Epithelial cell of proximal tubule (primary cell): ENCODE data around the gene PROSER3. TPM values are rescaled to one million over a fixed set of nuclear protein-coding genes. Genes with fewer than 3 reads are reported as not detected.

Experiments
- DNase-seq: peaks from one replicate; pipeline ENCODE4 v3.0.0-alpha.2; 2011; ENCODE audit warnings: low read depth
- H3K4me3 ChIP-seq: 2 replicates; pipeline ENCODE4 v1.5.1; 2011; ENCODE audit warnings: low read depth, mild to moderate bottlenecking, low read length
- total RNA-seq: library from RNA; depleted of rRNA; stranded (reverse); fragments of >200 nt; gene quantifications from 2 replicates; pipeline ENCODE4 v1.2.3, GENCODE V29; 2015
- TF ChIP-seq, protein P1 (sequence below): conservative IDR thresholded peaks from 2 replicates; pipeline ENCODE4 v1.5.1; 2012; ENCODE audit warnings: low read depth, mild to moderate bottlenecking, low read length

Gene PROSER3
- total RNA-seq, 1 donor from 2014 or later, result 14.7 TPM

DNA sequence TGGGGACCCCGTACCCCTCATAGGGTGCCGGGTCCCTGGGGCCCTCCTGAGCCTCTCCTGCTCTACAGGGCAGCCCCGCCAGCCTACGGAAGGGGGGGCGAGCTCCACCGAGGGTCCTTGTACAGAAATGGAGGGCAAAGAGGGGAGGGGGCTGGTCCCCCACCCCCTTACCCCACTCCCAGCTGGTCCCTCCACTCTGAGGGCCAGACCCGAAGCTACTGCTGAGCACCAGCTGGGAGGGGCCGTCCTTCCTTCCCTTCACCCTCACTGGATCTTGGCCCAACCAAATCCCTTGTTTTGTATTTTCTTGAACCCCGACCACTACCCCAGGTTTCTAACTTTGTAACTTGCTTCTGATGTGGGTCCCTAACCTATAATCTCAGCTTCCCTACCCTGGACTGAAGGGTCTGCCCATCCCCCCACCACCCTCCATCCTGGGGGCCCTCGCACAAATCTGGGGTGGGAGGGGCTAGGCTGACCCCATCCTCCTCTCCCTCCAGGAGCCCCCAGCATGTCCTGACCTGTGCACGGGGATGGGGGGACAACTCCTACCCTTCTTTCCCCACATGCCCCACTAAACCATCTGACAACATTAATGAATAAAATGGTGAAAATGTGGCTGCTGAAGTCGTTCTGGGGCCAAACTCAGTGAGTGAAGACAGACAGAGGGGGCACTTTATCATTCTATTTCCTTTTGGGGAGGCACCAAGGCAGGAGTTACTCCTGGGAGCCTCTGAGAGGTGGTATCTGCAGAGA is 30.4 kb downstream of the PROSER3 start:
- TF ChIP-seq, protein P1, sequence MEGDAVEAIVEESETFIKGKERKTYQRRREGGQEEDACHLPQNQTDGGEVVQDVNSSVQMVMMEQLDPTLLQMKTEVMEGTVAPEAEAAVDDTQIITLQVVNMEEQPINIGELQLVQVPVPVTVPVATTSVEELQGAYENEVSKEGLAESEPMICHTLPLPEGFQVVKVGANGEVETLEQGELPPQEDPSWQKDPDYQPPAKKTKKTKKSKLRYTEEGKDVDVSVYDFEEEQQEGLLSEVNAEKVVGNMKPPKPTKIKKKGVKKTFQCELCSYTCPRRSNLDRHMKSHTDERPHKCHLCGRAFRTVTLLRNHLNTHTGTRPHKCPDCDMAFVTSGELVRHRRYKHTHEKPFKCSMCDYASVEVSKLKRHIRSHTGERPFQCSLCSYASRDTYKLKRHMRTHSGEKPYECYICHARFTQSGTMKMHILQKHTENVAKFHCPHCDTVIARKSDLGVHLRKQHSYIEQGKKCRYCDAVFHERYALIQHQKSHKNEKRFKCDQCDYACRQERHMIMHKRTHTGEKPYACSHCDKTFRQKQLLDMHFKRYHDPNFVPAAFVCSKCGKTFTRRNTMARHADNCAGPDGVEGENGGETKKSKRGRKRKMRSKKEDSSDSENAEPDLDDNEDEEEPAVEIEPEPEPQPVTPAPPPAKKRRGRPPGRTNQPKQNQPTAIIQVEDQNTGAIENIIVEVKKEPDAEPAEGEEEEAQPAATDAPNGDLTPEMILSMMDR, result no peak
- DNase-seq, result no peak
- no peak overlapping the region for H3K4me3 ChIP-seq

- DNase-seq, result no peak
- TF ChIP-seq, protein P1, result no peak
- H3K4me3 ChIP-seq, result no peak overlapping the region
Measured at GRCh38 chr19:35789195-35789977, 31.4 kb downstream of the PROSER3 start.

DNA sequence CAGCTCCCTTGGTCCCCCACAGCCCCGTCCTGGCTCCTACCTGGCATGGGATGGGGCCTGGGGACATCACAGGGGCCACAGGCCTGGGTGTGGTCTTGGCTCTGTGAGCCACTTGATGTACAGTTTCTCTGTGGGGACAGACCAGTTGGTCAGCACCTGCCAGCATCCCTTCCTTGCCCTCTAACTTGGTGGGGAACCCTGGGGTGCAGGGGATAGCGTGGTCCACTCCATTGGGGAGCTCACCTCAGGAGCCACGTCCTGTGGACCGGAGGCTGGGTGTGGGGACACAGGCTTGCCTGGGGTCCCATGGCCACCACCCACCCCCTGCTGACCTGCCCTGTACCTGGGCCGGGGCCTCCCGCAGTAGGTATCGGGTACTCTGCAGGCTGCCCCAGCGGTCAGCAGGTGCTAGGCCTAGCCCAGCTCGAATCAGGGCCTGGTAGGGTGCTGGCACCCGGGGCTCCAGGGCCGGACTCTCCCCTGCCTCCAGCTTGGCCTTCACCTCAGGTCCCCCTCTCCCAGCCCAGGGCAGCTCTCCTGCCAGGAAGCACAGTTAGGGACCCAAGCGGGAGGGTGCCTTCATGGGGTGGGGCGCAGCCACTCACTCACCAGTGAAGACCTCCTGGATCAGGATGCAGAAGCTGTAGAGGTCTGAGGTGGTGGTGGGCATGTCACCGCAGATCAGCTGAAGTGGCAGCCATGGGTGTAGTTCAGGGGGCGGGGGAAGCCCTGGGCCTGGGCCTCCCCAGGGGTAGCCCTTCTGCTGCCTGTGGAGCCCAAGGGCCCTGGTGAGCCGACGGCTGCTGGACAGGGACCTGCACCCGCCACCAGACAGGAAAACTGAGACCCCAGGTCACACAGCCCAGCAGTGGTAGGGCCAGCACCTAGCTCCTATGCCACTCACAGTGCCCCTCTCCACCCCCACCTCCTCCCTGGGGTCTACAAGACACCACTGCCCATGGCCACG is 32.3 kb downstream of the PROSER3 start:
- no peak overlapping the region for H3K4me3 ChIP-seq
- TF ChIP-seq, protein P1, result no peak
- no peak for DNase-seq

GRCh38 chr19:35790981-35791813 is 33.2 kb downstream of the PROSER3 start:
- no peak for DNase-seq
- no peak overlapping the region for H3K4me3 ChIP-seq
- TF ChIP-seq, protein P1, result peak; percentile 31

DNA sequence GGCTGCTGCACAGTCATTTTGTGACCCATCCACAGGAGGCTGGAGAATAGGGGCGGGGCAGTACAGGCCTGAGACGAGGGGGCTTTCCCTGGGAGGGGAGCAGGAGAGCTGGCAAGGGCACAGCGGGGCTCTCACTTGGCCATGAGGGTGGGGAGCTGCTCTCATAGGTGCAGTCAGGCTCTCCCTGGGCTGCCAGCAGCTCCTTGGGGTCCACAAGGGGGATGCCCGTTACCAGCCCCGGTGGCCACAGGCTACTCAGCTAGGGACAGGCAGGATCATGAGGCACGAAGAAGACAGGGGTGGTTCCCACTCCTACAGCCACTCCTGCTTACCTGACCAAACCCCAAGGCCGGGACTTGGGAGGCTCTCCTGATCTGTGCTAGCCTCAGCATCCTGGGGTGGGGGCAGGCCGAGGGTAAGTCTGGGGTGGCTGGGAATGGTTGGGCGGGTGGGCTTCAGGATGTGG is 33.9 kb downstream of the PROSER3 start:
- H3K4me3 ChIP-seq, result no peak overlapping the region
- TF ChIP-seq, protein P1, result no peak
- DNase-seq, result no peak

DNA sequence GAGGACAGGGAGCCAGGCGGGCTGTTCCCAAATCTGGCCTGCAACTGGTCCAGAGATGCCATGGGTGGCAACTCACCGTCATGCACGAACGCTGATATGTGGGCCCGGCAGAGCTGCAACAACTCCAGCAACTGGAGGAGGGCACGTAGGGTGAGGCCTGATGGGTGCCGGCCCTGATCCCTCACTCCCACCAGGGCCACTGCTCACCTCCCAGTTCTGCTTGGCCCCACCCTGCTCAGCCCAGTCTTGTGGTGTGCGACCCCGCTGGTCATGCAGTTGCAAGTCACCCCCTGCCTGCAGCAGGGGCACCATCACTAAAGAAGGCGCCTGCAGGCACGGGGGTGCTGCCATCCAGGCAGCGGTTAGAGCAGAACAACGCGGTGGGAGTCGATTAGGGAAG is 34.3 kb downstream of the PROSER3 start:
- no peak for DNase-seq
- TF ChIP-seq, protein P1, result no peak
- H3K4me3 ChIP-seq, result no peak overlapping the region
